Right atrium auricular region (tissue), 2 donors: ENCODE measurements around the gene TMEM260. TPM values are rescaled to one million over a fixed set of nuclear protein-coding genes. Genes with fewer than 3 reads are reported as not detected.
"Not testable (repeated sequence)": the region's sequence is repeated elsewhere in the genome, so short reads cannot be mapped to it uniquely, and the experiment has no call there.

Experiments
- DNase-seq: peaks from one replicate; pipeline ENCODE4 v3.0.0-alpha.2; 2019; ENCODE audit warnings: low spot score
- H3K27ac ChIP-seq, 2 donors: fragments of 200-600 bp; sonication (generic); 1 replicate in 1 of 2; 2 replicates in 1 of 2; pipeline ENCODE4 v1.5.1; 2016 to 2019
- H3K27me3 ChIP-seq, 2 donors: fragments of 200-600 bp; sonication (generic); one replicate each; pipeline versions ENCODE4 v1.5.1 to v1.6.0; 2017 to 2019
- H3K36me3 ChIP-seq: fragments of 200-600 bp; sonication (generic); one replicate; pipeline ENCODE4 v1.5.1; 2016
- H3K4me1 ChIP-seq, 2 donors: fragments of 200-600 bp; sonication (generic); one replicate each; pipeline versions ENCODE4 v1.5.1 to v1.6.0; 2017 to 2019
- H3K4me3 ChIP-seq, 2 donors: fragments of 200-600 bp; sonication (generic); 1 replicate in 1 of 2; 2 replicates in 1 of 2; pipeline ENCODE4 v1.5.1; 2017 to 2019; ENCODE audit warnings: mild to moderate bottlenecking in 1 of 2, moderate library complexity in 1 of 2
- H3K9me3 ChIP-seq, 2 donors: fragments of 200-600 bp; sonication (generic); one replicate each; pipeline ENCODE4 v1.5.1; 2019
- total RNA-seq, 2 donors: library from RNA; depleted of rRNA; stranded (reverse); fragments of >200 nt; gene quantifications; one replicate each; pipeline ENCODE4 v1.1.0, GENCODE V29; 2016
- TF ChIP-seq, protein P1 (sequence below), 2 donors: fragments of 200-600 bp; sonication (generic); IDR thresholded peaks; one replicate each; pipeline ENCODE4 v1.5.1; 2019; ENCODE audit warnings: antibody characterized with exemption in 2 of 2

The TMEM260 gene
- total RNA-seq, 2 donors from 2014 or later: 5.5 to 7.0 TPM

DNA sequence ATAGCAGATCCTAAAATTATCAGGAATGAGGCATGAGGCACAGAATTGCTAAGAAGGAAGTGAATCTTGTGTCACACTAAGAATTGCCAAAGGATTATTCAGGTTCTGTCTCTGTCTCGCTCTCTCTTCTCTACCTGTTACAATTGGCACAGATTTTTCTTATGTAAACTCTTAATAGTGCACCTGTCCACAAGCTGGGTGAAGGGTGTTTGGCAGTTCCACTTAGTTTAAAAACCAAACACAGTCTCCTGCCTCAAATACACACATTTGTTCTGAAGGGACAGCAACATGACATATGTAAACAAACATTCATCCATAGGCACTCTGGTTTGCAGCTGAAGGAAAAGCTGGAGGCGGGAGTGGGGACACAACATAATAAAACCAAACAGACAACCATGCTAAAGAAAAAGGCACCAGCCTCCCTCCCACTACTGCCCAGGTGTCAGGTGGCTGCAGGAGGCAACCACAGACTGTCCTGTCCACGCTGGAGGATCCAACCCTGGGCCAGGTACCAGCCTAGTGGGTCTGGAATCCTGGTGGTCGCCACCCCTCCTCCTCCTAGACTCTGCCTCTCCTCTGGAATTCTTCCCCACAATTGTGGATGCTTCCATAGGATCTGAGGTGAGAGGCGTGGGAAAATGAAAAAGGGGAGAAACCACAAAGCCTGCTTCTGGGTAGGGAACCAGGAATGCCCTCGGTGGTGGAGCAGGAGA lies 81.2 kb downstream of the TMEM260 start:
- Histone ChIP-seq H3K27ac (no peak overlapping the region), H3K4me3 (no peak overlapping the region), H3K4me1 (no peaks in the 10 kb centered on the region), H3K27me3 (no peaks in the 10 kb centered on the region), H3K36me3 (no peaks in the 10 kb centered on the region), H3K9me3 (no peaks in the 10 kb centered on the region)
- DNase-seq: no peak
- TF ChIP-seq, protein P1, sequence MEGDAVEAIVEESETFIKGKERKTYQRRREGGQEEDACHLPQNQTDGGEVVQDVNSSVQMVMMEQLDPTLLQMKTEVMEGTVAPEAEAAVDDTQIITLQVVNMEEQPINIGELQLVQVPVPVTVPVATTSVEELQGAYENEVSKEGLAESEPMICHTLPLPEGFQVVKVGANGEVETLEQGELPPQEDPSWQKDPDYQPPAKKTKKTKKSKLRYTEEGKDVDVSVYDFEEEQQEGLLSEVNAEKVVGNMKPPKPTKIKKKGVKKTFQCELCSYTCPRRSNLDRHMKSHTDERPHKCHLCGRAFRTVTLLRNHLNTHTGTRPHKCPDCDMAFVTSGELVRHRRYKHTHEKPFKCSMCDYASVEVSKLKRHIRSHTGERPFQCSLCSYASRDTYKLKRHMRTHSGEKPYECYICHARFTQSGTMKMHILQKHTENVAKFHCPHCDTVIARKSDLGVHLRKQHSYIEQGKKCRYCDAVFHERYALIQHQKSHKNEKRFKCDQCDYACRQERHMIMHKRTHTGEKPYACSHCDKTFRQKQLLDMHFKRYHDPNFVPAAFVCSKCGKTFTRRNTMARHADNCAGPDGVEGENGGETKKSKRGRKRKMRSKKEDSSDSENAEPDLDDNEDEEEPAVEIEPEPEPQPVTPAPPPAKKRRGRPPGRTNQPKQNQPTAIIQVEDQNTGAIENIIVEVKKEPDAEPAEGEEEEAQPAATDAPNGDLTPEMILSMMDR (IDR thresholded peaks at IDR 0.05): no peak

DNA sequence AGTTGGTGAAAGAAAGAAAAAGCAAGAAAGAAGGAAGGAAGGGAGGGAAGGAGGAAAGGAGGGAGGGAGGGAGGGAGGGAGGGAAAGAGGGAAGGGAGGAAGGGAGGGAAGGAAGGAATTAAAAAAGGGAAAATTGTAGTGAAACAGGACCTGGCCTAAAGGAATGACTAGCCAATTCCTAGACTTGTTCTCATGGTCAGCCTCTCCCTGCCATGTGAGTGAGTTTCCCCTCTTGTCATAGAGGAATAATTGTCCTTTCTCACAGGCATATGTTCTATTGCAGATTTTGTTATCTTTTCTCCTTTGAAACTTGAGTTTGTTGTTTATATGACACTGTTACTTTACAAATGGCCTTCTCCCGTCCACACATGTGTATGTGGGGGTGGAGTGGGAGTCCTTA lies 81.9 kb downstream of the TMEM260 start:
- H3K27me3 ChIP-seq: no peaks in the 10 kb centered on the region
- TF ChIP-seq, protein P1 (IDR thresholded peaks at IDR 0.05): no peak
- no peak overlapping the region for H3K27ac ChIP-seq
- H3K4me1 ChIP-seq: no peaks in the 10 kb centered on the region
- no peak overlapping the region for H3K4me3 ChIP-seq
- no peaks in the 10 kb centered on the region for H3K36me3 ChIP-seq
- H3K9me3 ChIP-seq: no peaks in the 10 kb centered on the region
- no peak for DNase-seq

DNA sequence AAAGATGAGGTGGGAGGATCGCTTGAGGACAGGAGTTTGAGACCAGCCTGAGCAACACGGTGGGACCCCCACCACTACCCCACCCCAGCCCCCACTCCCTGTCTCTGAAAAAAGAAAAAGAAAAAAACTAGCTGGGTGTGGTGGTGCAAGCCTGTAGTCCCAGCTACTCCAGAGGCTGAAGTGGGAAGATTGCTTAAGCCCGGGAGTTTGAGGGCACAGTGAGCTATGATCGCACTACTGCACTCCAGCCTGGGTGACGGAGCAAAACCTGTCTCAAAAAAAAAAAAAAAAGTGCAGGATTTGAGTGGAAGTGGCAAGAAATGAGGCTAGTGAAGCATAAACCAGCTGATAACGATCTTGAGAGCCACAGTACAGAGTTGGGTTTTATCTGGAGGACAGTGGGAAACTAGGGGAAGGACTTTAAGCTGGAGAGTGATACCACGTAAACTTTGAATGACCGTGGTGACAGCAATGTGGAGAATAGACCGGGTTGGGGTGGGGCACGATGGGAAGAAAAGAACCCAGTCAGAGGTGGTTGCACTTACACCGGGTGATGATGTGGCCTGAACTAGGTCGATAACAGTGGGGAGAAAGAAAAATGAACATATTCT lies 85.3 kb downstream of the TMEM260 start:
- Histone ChIP-seq H3K27ac (no peak overlapping the region), H3K36me3 (no peaks in the 10 kb centered on the region), H3K9me3 (no peaks in the 10 kb centered on the region), H3K4me3 (no peak overlapping the region), H3K27me3 (no peaks in the 10 kb centered on the region), H3K4me1 (no peaks in the 10 kb centered on the region)
- TF ChIP-seq, protein P1 (IDR thresholded peaks at IDR 0.05): no peak
- DNase-seq: no peak

DNA sequence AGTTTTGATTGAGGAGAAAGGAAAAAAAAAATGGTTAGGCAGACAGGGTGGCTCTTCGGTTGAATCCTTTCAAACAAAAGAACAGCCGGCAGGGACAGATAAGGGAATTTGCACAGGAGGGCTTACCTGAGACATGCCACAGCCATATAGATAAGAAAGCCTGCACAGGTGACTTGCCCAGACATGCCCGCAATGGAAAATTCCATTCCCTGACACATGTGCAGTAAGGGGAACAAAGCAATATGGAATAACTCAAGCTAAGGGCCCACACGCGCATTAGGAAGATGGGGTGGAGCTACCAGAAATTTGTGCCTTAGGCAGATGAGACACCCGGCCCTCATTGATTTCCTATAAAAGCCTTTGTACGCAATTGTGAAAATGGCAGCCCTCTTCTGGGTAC lies 86.7 kb downstream of the TMEM260 start:
- Histone ChIP-seq H3K4me3 (no peak overlapping the region), H3K9me3 (no peaks in the 10 kb centered on the region), H3K36me3 (no peaks in the 10 kb centered on the region), H3K4me1 (no peaks in the 10 kb centered on the region), H3K27ac (no peak overlapping the region), H3K27me3 (no peaks in the 10 kb centered on the region)
- no peak for DNase-seq
- TF ChIP-seq, protein P1 (IDR thresholded peaks at IDR 0.05): no peak

DNA sequence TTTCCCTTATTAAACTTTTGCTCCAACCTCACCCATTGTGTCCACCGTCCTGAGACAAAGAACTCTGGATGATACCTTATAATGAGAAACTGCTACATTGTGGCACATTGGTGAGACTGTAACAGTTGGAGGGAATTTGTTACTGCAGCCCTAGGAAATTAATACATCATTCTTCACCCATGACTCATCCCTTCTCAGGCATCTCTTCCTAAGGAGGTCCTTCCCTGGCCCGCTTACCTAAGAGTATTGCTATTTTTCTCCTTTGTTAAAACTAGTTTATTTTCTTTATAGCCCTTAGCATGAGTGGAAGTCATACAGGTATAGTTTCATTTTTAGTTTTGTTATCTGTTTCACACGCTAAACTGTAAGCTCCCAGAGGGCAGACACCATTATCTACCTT lies 87.1 kb downstream of the TMEM260 start:
- TF ChIP-seq, protein P1 (IDR thresholded peaks at IDR 0.05): no peak
- H3K4me1 ChIP-seq: no peaks in the 10 kb centered on the region
- no peaks in the 10 kb centered on the region for H3K27me3 ChIP-seq
- DNase-seq: no peak
- no peaks in the 10 kb centered on the region for H3K36me3 ChIP-seq
- no peak overlapping the region for H3K4me3 ChIP-seq
- H3K27ac ChIP-seq: no peak overlapping the region
- H3K9me3 ChIP-seq: no peaks in the 10 kb centered on the region

DNA sequence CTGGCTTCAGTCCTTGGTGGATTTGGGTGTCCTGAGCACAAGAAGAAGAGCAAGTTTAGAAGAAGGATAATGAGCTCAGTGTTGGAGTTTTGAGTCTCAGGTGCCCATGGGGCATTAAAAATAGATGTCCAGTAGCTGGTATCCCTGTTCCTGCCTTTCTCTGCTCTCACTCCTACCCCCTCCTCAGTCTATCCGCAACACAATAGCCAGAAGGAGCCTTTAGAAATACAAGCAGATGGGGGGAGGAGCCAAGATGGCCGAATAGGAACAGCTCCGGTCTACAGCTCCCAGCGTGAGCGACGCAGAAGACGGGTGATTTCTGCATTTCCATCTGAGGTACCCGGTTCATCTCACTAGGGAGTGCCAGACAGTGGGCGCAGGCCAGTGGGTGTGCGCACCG lies 87.7 kb downstream of the TMEM260 start:
- H3K9me3 ChIP-seq, H3K36me3 ChIP-seq: not testable (repeated sequence)

More for the DNA sequence above, 87.7 kb downstream of the TMEM260 start:
- not testable (repeated sequence) for H3K4me1 ChIP-seq, H3K27me3 ChIP-seq, DNase-seq, H3K27ac ChIP-seq, H3K4me3 ChIP-seq
